ENCODE results near the gene SRRM5. TPM values are rescaled to one million over a fixed set of nuclear protein-coding genes. Genes with fewer than 3 reads are reported as not detected.
A peak's percentile ranks its signal among the peaks of the same experiment; 100 is the strongest.

Gene SRRM5
- total and polyA plus RNA-seq, 2 of the 13 experiments (the other 11 are each of a cell fraction or from before 2014, with no cell fraction given), result 0.11 to 0.16 TPM

DNA sequence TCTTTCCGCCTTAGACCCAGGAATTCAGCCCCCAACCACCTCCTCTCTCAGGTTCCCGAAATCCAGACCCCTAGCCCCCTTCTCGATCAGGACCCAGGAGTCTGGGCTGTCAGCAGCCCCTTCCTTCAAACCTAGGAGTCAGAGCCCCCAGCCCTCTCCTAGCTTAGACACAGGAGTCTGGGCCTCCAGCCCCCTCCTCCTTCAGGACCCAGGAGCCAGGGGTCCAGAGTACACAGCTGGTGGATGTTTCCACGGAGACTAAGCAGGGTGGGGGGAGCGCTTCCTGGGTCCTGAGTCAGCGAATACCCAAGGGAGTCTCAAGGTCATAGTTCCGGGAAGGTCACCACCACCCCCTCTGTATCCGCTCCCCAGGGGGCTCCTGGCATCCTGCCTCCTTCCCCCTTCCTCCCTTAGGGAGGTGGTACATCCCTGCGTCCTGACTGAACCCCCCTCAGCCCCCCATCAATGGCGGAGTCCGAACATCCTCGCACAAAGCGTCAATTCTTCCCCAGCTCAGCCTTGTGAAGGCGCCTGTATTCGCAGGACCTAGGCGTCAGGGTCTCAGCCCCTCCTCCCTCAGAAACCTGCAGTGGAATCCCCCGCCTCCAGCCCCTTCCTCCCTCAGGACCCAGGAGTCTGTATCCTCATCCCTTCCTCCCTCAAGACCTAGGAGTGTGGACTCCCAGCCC lies 23.1 kb downstream of the SRRM5 start (continued):
- TF ChIP-seq, protein P1, sequence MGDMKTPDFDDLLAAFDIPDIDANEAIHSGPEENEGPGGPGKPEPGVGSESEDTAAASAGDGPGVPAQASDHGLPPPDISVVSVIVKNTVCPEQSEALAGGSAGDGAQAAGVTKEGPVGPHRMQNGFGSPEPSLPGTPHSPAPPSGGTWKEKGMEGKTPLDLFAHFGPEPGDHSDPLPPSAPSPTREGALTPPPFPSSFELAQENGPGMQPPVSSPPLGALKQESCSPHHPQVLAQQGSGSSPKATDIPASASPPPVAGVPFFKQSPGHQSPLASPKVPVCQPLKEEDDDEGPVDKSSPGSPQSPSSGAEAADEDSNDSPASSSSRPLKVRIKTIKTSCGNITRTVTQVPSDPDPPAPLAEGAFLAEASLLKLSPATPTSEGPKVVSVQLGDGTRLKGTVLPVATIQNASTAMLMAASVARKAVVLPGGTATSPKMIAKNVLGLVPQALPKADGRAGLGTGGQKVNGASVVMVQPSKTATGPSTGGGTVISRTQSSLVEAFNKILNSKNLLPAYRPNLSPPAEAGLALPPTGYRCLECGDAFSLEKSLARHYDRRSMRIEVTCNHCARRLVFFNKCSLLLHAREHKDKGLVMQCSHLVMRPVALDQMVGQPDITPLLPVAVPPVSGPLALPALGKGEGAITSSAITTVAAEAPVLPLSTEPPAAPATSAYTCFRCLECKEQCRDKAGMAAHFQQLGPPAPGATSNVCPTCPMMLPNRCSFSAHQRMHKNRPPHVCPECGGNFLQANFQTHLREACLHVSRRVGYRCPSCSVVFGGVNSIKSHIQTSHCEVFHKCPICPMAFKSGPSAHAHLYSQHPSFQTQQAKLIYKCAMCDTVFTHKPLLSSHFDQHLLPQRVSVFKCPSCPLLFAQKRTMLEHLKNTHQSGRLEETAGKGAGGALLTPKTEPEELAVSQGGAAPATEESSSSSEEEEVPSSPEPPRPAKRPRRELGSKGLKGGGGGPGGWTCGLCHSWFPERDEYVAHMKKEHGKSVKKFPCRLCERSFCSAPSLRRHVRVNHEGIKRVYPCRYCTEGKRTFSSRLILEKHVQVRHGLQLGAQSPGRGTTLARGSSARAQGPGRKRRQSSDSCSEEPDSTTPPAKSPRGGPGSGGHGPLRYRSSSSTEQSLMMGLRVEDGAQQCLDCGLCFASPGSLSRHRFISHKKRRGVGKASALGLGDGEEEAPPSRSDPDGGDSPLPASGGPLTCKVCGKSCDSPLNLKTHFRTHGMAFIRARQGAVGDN (CRISPR knock-in tag; IDR thresholded peaks at IDR 0.05), result peak; percentile 75
- TF ChIP-seq ZNF510 (CRISPR knock-in tag; IDR thresholded peaks at IDR 0.05; ENCODE audit: low read depth), result 0 out of 2 replicates have a peak, but pooled peaks have one; percentile 64
- peak; percentile 66; the same call in 1 of the 2 replicates for TF ChIP-seq ZNF430 (CRISPR knock-in tag; IDR thresholded peaks at IDR 0.05)
- no peak for TF ChIP-seq REL (CRISPR knock-in tag; conservative IDR thresholded peaks at IDR 0.05)
- no peak for TF ChIP-seq ZNF7 (CRISPR knock-in tag; IDR thresholded peaks at IDR 0.05)
- TF ChIP-seq, protein P2, sequence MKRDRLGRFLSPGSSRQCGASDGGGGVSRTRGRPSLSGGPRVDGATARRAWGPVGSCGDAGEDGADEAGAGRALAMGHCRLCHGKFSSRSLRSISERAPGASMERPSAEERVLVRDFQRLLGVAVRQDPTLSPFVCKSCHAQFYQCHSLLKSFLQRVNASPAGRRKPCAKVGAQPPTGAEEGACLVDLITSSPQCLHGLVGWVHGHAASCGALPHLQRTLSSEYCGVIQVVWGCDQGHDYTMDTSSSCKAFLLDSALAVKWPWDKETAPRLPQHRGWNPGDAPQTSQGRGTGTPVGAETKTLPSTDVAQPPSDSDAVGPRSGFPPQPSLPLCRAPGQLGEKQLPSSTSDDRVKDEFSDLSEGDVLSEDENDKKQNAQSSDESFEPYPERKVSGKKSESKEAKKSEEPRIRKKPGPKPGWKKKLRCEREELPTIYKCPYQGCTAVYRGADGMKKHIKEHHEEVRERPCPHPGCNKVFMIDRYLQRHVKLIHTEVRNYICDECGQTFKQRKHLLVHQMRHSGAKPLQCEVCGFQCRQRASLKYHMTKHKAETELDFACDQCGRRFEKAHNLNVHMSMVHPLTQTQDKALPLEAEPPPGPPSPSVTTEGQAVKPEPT (CRISPR knock-in tag; IDR thresholded peaks at IDR 0.05; ENCODE audit: low read depth), result no peak
- no peak for TF ChIP-seq GFI1 (CRISPR knock-in tag; IDR thresholded peaks at IDR 0.05; ENCODE audit: borderline replicate concordance)
- peak; percentile 49 for TF ChIP-seq RBM22 (optimal IDR thresholded peaks at IDR 0.05; ENCODE audit: low read length)
- TF ChIP-seq TEAD3 (CRISPR knock-in tag; optimal IDR thresholded peaks at IDR 0.05; ENCODE audit: borderline replicate concordance), result peak; percentile 60
- TF ChIP-seq KMT2B (CRISPR knock-in tag; IDR thresholded peaks at IDR 0.05), result peak; percentile 34; the same call in 1 of the 2 replicates
- TF ChIP-seq FOXK1 (CRISPR knock-in tag; IDR thresholded peaks at IDR 0.05; ENCODE audit: borderline replicate concordance, low read depth), result peak; percentile 59; the same call in 1 of the 2 replicates
- TF ChIP-seq ZMYM2 (CRISPR knock-in tag; IDR thresholded peaks at IDR 0.05), result no peak
- peak; percentile 76 for TF ChIP-seq ASH2L (IDR thresholded peaks at IDR 0.05; ENCODE audit: insufficient read length, low read depth, low read length)
- peak; percentile 69 for TF ChIP-seq FOXA3 (CRISPR knock-in tag; IDR thresholded peaks at IDR 0.05)
- TF ChIP-seq NONO (IDR thresholded peaks at IDR 0.05), result no peak
- TF ChIP-seq NONO (CRISPR knock-in tag; conservative IDR thresholded peaks at IDR 0.05), result peak; percentile 63; the same call in 1 of the 2 replicates
- TF ChIP-seq ZNF230 (CRISPR knock-in tag; IDR thresholded peaks at IDR 0.05), result 0 out of 2 replicates have a peak, but pooled peaks have one; percentile 49
- TF ChIP-seq NR2F6 (IDR thresholded peaks at IDR 0.05), result peak; percentile 33; the same call in 1 of the 2 replicates
- TF ChIP-seq NR2F6 (CRISPR knock-in tag; IDR thresholded peaks at IDR 0.05), result no peak; the same call in 1 of the 2 replicates
- TF ChIP-seq ZSCAN25 (CRISPR knock-in tag; IDR thresholded peaks at IDR 0.05), result 0 out of 2 replicates have a peak, but pooled peaks have one; percentile 19
- peak; percentile 72 for TF ChIP-seq SALL1 (CRISPR knock-in tag; IDR thresholded peaks at IDR 0.05)
- TF ChIP-seq MEIS1 (CRISPR knock-in tag; IDR thresholded peaks at IDR 0.05; ENCODE audit: borderline replicate concordance), result 0 out of 2 replicates have a peak, but pooled peaks have one; percentile 42
- no peak for TF ChIP-seq PRPF4 (IDR thresholded peaks at IDR 0.05; ENCODE audit: low read depth, low read length, poor library complexity, severe bottlenecking)
- peak; percentile 58 for TF ChIP-seq SAP130 (CRISPR knock-in tag; IDR thresholded peaks at IDR 0.05; ENCODE audit: low read depth)
- TF ChIP-seq, protein P3, sequence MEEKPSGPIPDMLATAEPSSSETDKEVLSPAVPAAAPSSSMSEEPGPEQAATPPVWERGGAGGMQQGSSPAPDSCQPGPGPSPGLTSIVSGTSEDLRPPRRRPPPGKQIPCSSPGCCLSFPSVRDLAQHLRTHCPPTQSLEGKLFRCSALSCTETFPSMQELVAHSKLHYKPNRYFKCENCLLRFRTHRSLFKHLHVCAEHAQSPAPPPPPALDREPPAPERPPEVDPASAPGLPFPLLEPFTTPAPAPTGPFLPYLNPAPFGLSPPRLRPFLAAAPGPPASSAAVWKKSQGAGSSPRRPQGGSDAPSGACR (CRISPR knock-in tag; IDR thresholded peaks at IDR 0.05), result 0 out of 2 replicates have a peak, but pooled peaks have one; percentile 56

All from HepG2 (cell line).